AG09309 (cell line): ENCODE results near the gene ABR.
"Not testable (repeated sequence)": the region's sequence is repeated elsewhere in the genome, so short reads cannot be mapped to it uniquely, and the experiment has no call there.

Source experiments
- DNase-seq: peaks from one replicate; pipeline ENCODE4 v3.0.0-alpha.2; 2010; ENCODE audit warnings: low read depth
- H3K4me3 ChIP-seq: 2 replicates; pipeline ENCODE4 v1.5.1; 2011; ENCODE audit warnings: mild to moderate bottlenecking, low read depth, low read length, moderate library complexity; ENCODE audit not compliant: control insufficient read depth
- CTCF ChIP-seq: IDR thresholded peaks from 2 replicates; pipeline ENCODE4 v1.5.1; 2011; ENCODE audit warnings: mild to moderate bottlenecking, low read depth, low read length, inconsistent platforms; ENCODE audit not compliant: insufficient read depth, control insufficient read depth; ENCODE audit errors: missing control alignments

Gene ABR

GRCh38 chr17:1076299-1076981, 103.3 kb downstream of the ABR start:
- no peak overlapping the region for H3K4me3 ChIP-seq
- DNase-seq = no peak
- no peak for TF ChIP-seq CTCF

- no peak for DNase-seq
- no peak for TF ChIP-seq CTCF
- H3K4me3 ChIP-seq = no peak overlapping the region
Observed at GRCh38 chr17:1074886-1075605, 104.7 kb downstream of the ABR start.

GRCh38 chr17:1073963-1074625, 105.7 kb downstream of the ABR start:
- not testable (repeated sequence) for H3K4me3 ChIP-seq, DNase-seq

GRCh38 chr17:1073241-1073962, 106.4 kb downstream of the ABR start:
- DNase-seq = no peak
- H3K4me3 ChIP-seq = no peak overlapping the region
- no peak for TF ChIP-seq CTCF

- TF ChIP-seq CTCF = no peak
- DNase-seq = no peak
- no peak overlapping the region for H3K4me3 ChIP-seq
Observed at GRCh38 chr17:1072551-1072961, 107.2 kb downstream of the ABR start.

- H3K4me3 ChIP-seq = no peak overlapping the region
- TF ChIP-seq CTCF = no peak
- DNase-seq = no peak
Observed at GRCh38 chr17:1071103-1071825, 108.5 kb downstream of the ABR start.
